ENCODE results near the gene DUOX2.

The DUOX2 gene

GRCh38 chr15:45114076-45114750, at the start of gene DUOX2, which contains the start of gene DUOXA2:
DUOX2 (minus strand) TSS chr15:45114172; CDS start chr15:45113411, 761 bp downstream.
DUOXA2 (plus strand) TSS chr15:45114326; CDS start chr15:45114606, 280 bp downstream.
- no peak for DNase-seq

GRCh38 chr15:45163508-45163856, 49.5 kb upstream of the DUOX2 start:
- DNase-seq, result no peak

DNA sequence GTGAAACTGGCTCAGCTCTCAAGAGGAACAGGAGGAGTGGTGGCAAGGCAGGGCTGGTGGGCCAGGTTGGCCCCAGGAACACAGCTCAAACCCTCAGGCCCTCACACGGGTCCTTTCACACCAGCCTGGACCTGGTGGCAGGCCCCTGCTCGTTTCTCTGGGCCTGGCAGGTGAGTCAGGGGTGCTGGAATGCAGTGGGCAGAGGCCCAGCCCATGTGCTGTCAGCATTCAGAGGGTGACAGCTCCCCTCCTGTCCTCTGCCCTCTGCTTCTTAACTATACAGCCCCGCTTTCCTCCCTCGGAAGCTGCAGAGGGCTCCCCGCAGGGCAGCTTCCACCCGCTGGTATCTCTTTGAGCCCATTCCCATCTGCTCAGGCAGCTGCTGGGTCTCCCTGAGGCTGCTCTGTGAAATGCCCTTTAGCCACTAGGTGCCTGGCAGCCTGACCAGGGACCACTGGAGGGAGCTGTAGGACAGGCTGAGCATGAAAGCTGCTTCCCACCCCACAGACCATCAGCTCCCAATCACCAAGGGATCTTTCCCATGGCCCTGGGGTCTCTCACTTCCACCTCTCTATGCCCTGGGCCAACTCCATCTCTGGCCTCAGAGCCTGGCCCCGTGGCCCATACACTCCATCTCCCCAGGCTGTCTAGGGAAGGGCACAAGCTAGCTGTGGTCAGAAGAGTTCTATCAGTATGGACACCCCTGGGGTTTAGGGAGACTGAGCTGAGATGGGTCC, 49.0 kb upstream of the DUOX2 start:
- peak; percentile 73 for DNase-seq

DNA sequence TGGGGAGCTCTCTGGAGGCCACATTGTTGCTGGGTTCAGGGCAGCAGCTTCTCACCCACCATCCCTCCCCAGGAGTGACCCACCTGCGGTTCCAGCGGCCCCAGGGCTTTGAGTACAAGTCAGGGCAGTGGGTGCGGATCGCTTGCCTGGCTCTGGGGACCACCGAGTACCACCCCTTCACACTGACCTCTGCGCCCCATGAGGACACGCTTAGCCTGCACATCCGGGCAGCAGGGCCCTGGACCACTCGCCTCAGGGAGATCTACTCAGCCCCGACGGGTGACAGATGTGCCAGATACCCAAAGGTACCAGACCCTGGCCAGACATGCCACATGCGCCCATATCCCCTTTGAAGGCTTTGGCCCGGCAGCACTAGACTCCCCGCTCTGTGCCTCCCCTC, 47.7 kb upstream of the DUOX2 start:
- DNase-seq, result no peak

GRCh38 chr15:45157974-45158373, 44.0 kb upstream of the DUOX2 start:
- peak; percentile 31 for DNase-seq

GRCh38 chr15:45156744-45157455, 42.9 kb upstream of the DUOX2 start:
- DNase-seq, result no peak

- DNase-seq, result no peak
These were observed 41.8 kb upstream of the DUOX2 start for GRCh38 chr15:45155739-45156138.

- no peak for DNase-seq
These were observed 38.2 kb upstream of the DUOX2 start for GRCh38 chr15:45151998-45152828.

GRCh38 chr15:45150997-45151396, 37.0 kb upstream of the DUOX2 start:
- no peak for DNase-seq

DNA sequence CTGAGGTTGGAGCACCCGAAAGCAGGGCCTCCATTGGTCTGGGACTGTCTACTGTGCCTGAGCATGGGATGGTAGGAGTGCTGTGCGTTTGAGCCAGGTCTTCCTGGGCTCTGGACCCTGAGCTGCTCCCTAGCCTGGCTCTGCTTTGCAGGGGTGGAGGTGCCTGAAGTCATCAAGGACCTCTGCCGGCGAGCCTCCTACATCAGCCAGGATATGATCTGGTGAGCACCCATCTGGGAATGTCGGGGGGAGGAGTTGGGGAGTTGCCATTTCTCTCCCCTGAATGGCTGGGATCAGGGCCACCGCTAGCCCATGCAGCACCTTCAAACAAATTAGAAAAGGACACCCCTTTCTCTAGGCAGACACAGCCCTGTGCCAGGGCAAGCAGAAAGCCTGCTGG, 36.5 kb upstream of the DUOX2 start:
- no peak for DNase-seq

- DNase-seq, result no peak
These were observed 35.1 kb upstream of the DUOX2 start for GRCh38 chr15:45149060-45149459.

DNA sequence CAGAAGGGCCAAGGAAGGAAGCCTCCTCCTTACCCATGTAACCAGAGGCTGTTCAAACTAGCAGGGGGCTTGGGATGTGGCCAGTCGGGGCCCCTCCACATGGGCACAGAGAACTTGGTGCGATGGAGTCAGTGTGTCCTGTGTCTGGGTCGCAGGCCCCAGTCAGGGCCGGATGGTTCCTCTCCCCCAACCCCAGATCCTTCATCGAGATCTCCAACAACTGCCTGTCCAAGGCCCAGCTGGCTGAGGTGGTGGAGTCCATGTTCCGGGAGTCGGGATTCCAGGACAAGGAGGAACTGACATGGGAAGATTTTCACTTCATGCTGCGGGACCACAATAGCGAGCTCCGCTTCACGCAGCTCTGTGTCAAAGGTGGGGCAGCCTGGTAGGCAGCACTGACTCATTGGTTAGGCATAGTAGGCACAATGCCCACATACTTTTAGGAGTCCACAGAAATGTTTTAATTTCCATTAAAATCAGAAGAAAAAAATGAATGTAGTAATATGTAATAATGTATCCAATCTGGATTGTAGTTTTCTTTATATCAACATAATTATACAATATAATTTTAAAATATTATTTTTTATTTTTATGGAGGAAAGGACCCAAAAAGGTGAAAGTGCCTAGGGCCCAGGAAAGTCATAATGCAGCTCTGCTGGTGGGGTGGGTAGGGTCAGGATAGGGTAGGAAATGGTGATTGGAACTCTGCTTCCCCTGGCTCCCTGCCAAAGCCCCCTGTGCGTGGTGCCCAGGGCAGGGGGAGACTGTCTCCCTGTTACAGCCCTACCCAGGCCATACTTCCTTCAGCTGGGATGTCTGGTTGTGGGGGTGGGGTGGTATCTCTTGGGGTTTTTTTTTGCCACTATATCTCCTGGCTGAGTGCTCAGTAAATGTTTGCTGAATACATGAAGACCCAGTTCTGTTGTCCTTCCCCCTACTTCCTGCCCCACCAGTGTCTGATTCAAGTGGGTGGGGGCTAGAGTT, 34.4 kb upstream of the DUOX2 start:
- DNase-seq, result no peak

DNA sequence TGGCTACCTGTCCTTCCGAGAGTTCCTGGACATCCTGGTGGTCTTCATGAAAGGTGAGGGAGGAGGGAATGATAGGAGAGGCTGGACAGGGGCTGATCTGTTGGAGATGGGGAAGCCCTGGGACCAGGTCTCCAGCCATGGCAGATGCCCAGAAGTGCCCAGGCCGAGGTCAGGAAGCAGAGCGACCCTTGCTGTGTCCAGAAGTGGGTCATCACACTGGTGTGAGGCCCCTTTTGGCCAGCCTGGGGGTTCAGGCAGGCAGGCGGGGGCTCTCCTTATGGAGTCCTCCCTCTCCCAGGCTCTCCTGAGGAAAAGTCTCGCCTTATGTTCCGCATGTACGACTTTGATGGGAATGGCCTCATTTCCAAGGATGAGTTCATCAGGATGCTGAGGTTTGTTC, 33.6 kb upstream of the DUOX2 start:
- DNase-seq, result no peak

DNA sequence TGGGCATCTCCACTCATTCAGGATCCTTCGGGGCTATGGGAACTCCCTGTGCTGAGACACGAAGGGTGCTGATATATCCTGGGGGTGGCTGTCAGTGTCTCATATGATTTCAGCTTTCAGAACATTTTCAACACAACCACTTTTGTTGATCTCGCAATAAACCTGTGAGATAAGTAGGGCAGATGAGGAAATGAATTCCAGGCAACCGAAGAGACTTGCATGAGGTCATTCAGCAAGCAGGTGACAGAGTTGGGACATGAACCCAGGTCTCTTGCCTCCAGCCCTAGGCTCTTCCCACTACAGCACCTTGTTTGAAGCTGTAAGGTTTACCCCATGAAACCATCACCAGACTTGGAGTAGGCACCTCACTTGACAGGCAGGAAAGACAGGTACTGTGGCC, 32.4 kb upstream of the DUOX2 start:
- DNase-seq, result no peak

GRCh38 chr15:45144775-45145174, 30.8 kb upstream of the DUOX2 start:
- no peak for DNase-seq

DNA sequence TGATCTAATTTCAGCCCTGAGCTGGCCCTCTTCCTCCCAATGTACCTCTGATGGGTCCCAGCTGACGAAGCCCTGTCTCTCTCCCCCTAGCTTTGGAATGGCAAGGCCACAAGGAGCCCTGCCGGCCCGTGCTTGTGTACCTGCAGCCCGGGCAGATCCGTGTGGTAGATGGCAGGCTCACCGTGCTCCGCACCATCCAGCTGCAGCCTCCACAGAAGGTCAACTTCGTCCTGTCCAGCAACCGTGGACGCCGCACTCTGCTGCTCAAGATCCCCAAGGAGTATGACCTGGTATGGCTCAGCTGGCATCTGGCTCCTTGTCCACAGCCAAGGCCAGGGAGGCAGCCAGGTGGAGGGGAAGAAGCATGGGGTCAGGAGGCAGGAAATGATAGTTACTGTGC, 30.0 kb upstream of the DUOX2 start:
- DNase-seq, result no peak

GRCh38 chr15:45143056-45143455, 29.1 kb upstream of the DUOX2 start:
- no peak for DNase-seq

DNA sequence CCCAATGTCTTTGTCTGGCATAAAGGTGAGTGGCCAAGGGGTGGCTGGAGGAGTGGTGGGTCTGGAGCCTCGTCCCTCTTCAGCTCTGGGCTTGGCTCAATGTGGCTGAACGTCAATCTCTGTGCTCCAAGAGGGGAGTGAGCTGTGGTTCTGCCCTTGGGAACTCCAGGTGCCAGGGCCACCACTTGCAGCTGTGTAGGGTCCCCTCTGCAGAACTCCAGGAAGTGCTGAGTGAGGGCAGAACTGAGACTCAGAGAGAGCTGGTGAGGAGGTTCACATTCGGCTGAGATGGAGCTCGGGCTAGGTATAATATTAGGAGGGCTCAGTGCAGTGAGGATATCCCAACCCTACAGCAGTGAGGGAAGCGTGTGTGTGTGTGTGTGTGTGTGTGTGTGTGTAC, 27.4 kb upstream of the DUOX2 start:
- DNase-seq, result no peak

- no peak for DNase-seq
These were observed 26.7 kb upstream of the DUOX2 start for GRCh38 chr15:45140557-45141250.

DNA sequence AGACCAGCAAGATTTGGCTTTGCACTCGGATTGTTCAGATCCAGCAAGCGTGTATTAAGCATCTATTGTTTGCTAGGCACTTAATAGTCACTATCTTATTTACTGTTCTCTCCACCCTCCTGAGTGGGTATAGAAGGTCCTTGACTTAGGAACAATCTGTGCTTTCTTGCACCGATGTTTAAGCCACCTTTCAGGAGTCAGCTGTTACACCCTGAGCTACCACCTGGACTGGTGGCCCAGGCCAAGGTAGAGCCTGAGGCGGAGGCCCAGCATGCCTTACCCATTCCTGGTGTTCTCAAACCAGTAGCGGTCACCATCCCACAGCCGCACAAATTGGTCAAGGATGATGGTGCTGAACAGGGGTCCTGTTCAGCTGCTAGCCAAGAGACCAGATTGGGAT, 25.8 kb upstream of the DUOX2 start:
- no peak for DNase-seq

Data from activated CD4-positive, alpha-beta T cell treated with anti-CD3 and anti-CD28 coated beads for 48 hours (primary cell).